GDM1 (cell line): ENCODE results near the gene COG4.
A peak's percentile ranks its signal among the peaks of the same experiment; 100 is the strongest.
"Not testable (repeated sequence)": the region's sequence is repeated elsewhere in the genome, so short reads cannot be mapped to it uniquely, and the experiment has no call there.

Experiments used
- DNase-seq: peaks from one replicate; lab custom pipeline; 2025; lab: John Stamatoyannopoulos, UW

Gene COG4

GRCh38 chr16:70523076-70523742, at the start of gene COG4:
TSS of gene COG4 (minus strand) at chr16:70523554. CDS start at chr16:70523543, 11 bp downstream.
- DNase-seq, result peak; percentile 54

DNA sequence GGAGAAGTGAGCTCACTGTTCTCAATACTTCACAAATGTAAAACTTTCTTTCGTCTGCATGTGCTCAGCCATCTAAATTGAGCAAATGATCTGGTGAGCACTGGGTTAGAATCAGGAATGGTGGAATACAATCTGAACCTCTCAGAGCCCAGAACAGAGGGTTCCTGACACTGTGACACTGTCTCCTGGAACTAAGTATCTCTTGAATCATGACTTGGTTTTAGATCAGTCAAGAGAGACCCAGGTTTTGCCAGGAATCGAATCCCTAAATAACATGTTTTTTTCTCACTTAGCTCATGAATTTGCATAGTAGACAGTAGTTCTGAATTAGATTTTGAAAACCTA, 49.5 kb upstream of the COG4 start:
- DNase-seq, result no peak

- no peak for DNase-seq
These were observed 48.9 kb upstream of the COG4 start for GRCh38 chr16:70572050-70572925.

DNA sequence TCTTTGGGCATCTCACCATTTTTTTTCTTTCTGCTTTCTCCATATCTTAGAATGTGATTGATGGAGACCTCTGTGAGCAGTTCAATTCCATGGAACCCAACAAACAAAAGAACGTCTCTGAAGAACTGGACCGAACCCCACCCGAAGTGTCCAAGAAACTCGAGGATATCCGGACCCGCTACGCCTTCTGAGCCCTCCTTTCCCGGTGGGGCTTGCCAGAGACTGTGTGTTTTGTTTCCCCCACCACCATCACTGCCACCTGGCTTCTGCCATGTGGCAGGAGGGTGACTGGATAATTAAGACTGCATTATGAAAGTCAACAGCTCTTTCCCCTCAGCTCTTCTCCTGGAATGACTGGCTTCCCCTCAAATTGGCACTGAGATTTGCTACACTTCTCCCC, 48.3 kb upstream of the COG4 start:
- DNase-seq, result no peak

DNA sequence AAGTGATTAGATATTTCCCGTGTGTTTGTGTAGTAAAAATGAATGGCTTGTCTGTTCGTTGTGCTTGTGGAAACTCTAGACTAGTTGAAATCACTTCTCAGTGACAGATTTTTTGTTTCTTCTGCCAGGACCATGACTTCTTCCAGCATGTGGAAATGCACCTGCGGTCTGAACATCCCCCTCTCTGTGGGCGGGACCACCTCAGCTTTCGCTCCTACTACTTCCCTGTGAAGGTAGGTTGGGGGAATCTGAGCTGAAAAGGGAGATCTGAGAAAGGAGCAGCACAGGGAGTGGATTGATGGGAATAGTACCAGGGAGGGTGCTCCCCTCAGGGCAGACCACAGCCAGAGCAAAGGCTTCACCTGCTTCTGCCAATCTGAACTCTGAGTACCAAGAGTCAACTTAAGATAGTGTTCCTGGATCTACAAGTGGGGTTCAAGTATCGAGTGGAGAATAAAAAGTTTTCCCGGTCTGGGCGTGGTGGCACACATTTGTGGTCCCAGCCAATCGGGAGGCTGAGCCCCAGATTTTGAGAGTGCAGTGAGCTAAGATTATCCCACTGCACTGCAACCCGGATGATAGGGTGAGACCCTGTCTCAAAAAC, 47.7 kb upstream of the COG4 start:
- DNase-seq, result no peak

DNA sequence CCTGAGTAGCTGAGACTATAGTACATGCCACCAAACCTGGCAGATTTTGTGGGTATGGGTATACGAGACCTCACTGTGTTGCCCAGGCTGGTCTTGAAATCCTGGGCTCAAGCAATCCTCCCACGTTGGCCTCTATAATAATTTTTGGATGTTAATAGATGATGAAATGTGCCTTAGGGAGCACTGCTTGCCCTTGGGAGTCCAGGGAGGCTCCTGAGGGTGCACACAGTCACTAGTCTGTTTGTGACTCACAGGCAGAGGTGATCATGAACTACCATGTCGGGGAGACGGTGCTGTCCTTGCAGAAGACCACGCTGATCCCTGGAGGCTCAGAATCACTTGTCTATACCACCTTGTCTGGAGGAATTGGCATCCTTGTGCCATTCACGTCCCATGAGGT, 46.4 kb upstream of the COG4 start:
- no peak for DNase-seq

DNA sequence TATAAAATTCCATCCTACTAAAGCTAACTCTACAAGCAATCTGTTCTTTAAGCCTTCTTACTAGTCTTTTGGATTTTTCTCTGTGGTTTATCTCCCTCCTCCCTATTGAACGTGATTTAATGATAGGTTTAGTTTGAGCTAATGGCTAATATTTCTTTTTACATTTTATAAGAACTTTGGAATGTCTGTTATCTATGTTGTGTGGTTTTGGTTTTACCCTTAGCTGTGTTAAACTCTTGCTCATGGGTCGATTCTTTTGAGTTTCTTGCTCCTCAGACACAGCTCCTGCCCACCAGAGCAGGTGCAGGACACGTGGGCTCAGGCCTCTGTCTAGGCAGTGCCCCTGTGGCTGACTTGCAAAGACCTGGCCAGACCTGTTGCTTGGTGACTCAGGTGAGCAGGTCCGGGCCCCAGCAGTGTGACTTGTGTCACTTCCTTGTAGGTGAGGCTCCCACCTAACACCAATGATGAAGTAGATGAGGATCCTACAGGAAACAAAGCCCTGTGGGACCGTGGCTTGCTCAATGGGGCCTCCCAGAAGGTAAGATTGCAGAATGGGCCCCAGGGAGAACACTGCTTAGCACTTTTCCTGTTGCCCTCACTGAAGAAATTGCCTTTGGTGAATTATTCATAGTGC, 45.4 kb upstream of the COG4 start:
- DNase-seq, result no peak

- DNase-seq, result no peak
These were observed 41.7 kb upstream of the COG4 start for GRCh38 chr16:70565053-70565452.

- DNase-seq, result no peak
These were observed 40.3 kb upstream of the COG4 start for GRCh38 chr16:70563636-70564035.

- no peak for DNase-seq
These were observed 38.3 kb upstream of the COG4 start for GRCh38 chr16:70561623-70562022.

GRCh38 chr16:70556063-70556462, 32.7 kb upstream of the COG4 start:
- DNase-seq, result no peak

- DNase-seq, result no peak
These were observed 30.3 kb upstream of the COG4 start for GRCh38 chr16:70553645-70554044.

- no peak for DNase-seq
These were observed 29.3 kb upstream of the COG4 start for GRCh38 chr16:70552675-70553074.

DNA sequence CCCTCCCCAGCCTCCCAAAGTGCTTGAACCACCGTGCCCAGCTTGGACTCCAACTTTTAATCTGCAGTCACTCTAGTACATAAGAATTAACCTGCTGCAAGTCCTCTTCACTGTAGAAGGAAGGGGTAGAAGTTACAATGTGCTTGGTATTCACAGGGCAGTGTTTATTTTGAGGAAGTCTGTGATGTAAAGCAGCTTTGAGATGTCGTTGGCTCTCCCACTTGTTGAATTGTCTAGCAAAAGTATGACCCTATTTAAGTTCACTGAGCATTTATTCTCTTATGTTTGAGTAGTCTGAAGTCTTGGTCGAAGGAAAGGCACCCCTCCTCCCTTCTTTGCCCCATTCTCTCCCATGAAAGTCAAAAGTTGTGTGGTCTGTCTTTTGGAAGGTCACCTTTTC, 28.4 kb upstream of the COG4 start:
- no peak for DNase-seq

- no peak for DNase-seq
These were observed 26.7 kb upstream of the COG4 start for GRCh38 chr16:70550082-70550481.

- DNase-seq, result no peak
These were observed 25.6 kb upstream of the COG4 start for GRCh38 chr16:70548936-70549335.

DNA sequence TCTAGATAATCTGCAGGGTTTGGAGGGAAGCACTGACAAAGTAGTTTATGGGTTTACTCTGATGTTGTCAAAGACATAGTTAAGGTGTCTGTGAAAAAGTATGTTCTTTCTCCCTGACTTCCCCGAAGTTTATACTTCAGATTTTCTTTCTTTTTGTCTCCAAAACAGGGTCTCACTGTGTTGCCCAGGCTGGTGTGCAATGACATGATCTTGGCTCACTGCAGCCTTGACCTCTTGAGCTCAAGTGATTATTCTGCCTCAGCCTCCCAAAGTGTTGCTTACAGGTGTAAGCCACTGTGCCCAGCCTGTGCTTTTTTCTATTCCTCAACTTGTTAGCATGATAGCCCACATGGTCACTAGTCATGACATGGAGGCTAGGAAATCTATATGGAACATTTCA, 21.2 kb upstream of the COG4 start:
- no peak for DNase-seq

- no peak for DNase-seq
These were observed 17.6 kb upstream of the COG4 start for GRCh38 chr16:70540994-70541393.

GRCh38 chr16:70534971-70535370, 11.6 kb upstream of the COG4 start:
- no peak for DNase-seq

DNA sequence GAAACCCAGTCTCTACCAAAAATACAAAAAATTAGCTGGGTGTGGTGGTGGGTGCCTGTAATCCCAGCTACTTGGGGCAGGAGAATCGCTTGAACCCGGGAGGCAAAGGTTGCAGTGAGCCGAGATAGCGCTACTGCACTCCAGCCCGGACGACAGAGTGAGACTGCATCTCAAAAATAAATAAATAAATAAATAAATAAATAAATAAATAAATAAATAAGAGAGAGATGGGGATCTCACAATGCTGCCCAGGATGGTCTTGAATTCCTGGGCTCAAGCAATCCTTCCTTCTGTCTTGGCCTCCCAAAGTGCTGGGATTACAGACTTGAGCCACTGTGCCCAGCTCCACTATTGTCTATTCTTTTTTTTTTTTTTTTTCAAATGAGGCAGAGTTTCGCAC, 6.6 kb upstream of the COG4 start:
- not testable (repeated sequence) for DNase-seq

- DNase-seq, result no peak
These were observed 5.9 kb upstream of the COG4 start for GRCh38 chr16:70529051-70529777.
